Activated naive CD4-positive, alpha-beta T cell treated with anti-CD3 and anti-CD28 coated beads, Interleukin-2, amount 50 U/mL, for 72 hours (primary cell): ENCODE results near the gene KRTAP10-2. TPM values are rescaled to one million over a fixed set of nuclear protein-coding genes. Genes with fewer than 3 reads are reported as not detected.

Experiments used
- ATAC-seq, 2 donors: fragments of 150-1000 bp; cut with Tn5 transposase; 2 replicates each; pipeline ENCODE4 v1.10.0; 2021; ENCODE audit warnings: mild to moderate bottlenecking in 2 of 2, moderate library complexity in 2 of 2
- DNase-seq, 2 donors: peaks; one replicate each; pipeline ENCODE4 v3.0.0; 2021 to 2022; ENCODE audit warnings: low spot score in 2 of 2
- H3K27ac Mint-ChIP-seq, 2 donors: one replicate each; pipeline ENCODE4 v1.8.0; 2022; ENCODE audit warnings: mild to moderate bottlenecking in 2 of 2, mixed read lengths in 2 of 2
- H3K36me3 Mint-ChIP-seq, 2 donors: one replicate each; pipeline ENCODE4 v1.8.0; 2022; ENCODE audit warnings: mixed read lengths in 2 of 2
- H3K9me3 Mint-ChIP-seq, 2 donors: one replicate each; pipeline ENCODE4 v1.8.0; 2022; ENCODE audit warnings: mixed read lengths in 2 of 2
- total RNA-seq, 2 donors: library from RNA; stranded (reverse); gene quantifications; one replicate each; pipeline ENCODE4 v1.2.3, GENCODE V29; 2022

The KRTAP10-2 gene
- total RNA-seq, 2 donors from 2014 or later, result not detected

- no peak for ATAC-seq
- Mint-ChIP-seq H3K36me3 (no peaks in the 10 kb centered on the region), H3K9me3 (no peaks in the 10 kb centered on the region), H3K27ac (no peak overlapping the region)
- DNase-seq, result peak in 1 of 2 donors; percentile 37
Measured at GRCh38 chr21:44539046-44539445, 12.3 kb downstream of the KRTAP10-2 start.

GRCh38 chr21:44537930-44538911 lies 13.1 kb downstream of the KRTAP10-2 start:
- DNase-seq (peak in 1 of 2 donors; percentile 31), ATAC-seq (no peak)
- no peak overlapping the region for H3K27ac Mint-ChIP-seq
- no peaks in the 10 kb centered on the region for H3K9me3 Mint-ChIP-seq
- no peaks in the 10 kb centered on the region for H3K36me3 Mint-ChIP-seq

- DNase-seq, result no peak
- H3K9me3 Mint-ChIP-seq, result no peaks in the 10 kb centered on the region
Measured at GRCh38 chr21:44535963-44536362, 15.3 kb downstream of the KRTAP10-2 start.

GRCh38 chr21:44534688-44535087 lies 16.6 kb downstream of the KRTAP10-2 start:
- Mint-ChIP-seq H3K36me3 (no peaks in the 10 kb centered on the region), H3K27ac (no peak overlapping the region), H3K9me3 (no peaks in the 10 kb centered on the region)
- peak in 1 of 2 donors; percentile 26 for DNase-seq
- ATAC-seq, result peak; percentile 46 to 77

More at GRCh38 chr21:44535963-44536362, 15.3 kb downstream of the KRTAP10-2 start:
- no peaks in the 10 kb centered on the region for H3K36me3 Mint-ChIP-seq
- no peak for ATAC-seq
- no peak overlapping the region for H3K27ac Mint-ChIP-seq

GRCh38 chr21:44533891-44534627 lies 17.2 kb downstream of the KRTAP10-2 start:
- Mint-ChIP-seq H3K36me3 (no peaks in the 10 kb centered on the region), H3K27ac (no peak overlapping the region), H3K9me3 (no peaks in the 10 kb centered on the region)
- DNase-seq, result no peak
- ATAC-seq, result peak; percentile 22 to 39

- DNase-seq (peak in 1 of 2 donors; percentile 50), ATAC-seq (no peak)
- no peak overlapping the region for H3K27ac Mint-ChIP-seq
- no peaks in the 10 kb centered on the region for H3K36me3 Mint-ChIP-seq
- H3K9me3 Mint-ChIP-seq, result no peaks in the 10 kb centered on the region
Measured at GRCh38 chr21:44533121-44533890, 18.0 kb downstream of the KRTAP10-2 start.

- DNase-seq, result peak in 1 of 2 donors; percentile 40
- H3K9me3 Mint-ChIP-seq, result no peaks in the 10 kb centered on the region
- no peak overlapping the region for H3K27ac Mint-ChIP-seq
- no peak for ATAC-seq
- H3K36me3 Mint-ChIP-seq, result no peaks in the 10 kb centered on the region
Measured at GRCh38 chr21:44532712-44533111, 18.6 kb downstream of the KRTAP10-2 start.

- H3K36me3 Mint-ChIP-seq, result no peaks in the 10 kb centered on the region
- H3K27ac Mint-ChIP-seq, result no peak overlapping the region
- no peaks in the 10 kb centered on the region for H3K9me3 Mint-ChIP-seq
- no peak for ATAC-seq
- peak in 1 of 2 donors; percentile 49 for DNase-seq
Measured at GRCh38 chr21:44531606-44532564, 19.4 kb downstream of the KRTAP10-2 start.

GRCh38 chr21:44530903-44531605 lies 20.3 kb downstream of the KRTAP10-2 start:
- Mint-ChIP-seq H3K9me3 (no peaks in the 10 kb centered on the region), H3K27ac (no peak overlapping the region), H3K36me3 (no peaks in the 10 kb centered on the region)
- no peak for ATAC-seq
- peak in 1 of 2 donors; percentile 43 for DNase-seq

- H3K27ac Mint-ChIP-seq, result peak overlapping the region; percentile 1 to 3
- DNase-seq (peak in 1 of 2 donors; percentile 30), ATAC-seq (no peak)
- no peaks in the 10 kb centered on the region for H3K9me3 Mint-ChIP-seq
- H3K36me3 Mint-ChIP-seq, result no peaks in the 10 kb centered on the region
Measured at GRCh38 chr21:44530221-44530902, 20.9 kb downstream of the KRTAP10-2 start.

GRCh38 chr21:44529503-44530125 lies 21.7 kb downstream of the KRTAP10-2 start:
- ATAC-seq (no peak), DNase-seq (peak in 1 of 2 donors; percentile 44)
- Mint-ChIP-seq H3K9me3 (no peaks in the 10 kb centered on the region), H3K36me3 (no peaks in the 10 kb centered on the region), H3K27ac (no peak overlapping the region)

- Mint-ChIP-seq H3K36me3 (no peaks in the 10 kb centered on the region), H3K9me3 (no peaks in the 10 kb centered on the region), H3K27ac (no peak overlapping the region)
- peak in 1 of 2 donors; percentile 48 for DNase-seq
- ATAC-seq, result no peak
Measured at GRCh38 chr21:44529011-44529421, 22.3 kb downstream of the KRTAP10-2 start.

- no peaks in the 10 kb centered on the region for H3K36me3 Mint-ChIP-seq
- H3K27ac Mint-ChIP-seq, result no peak overlapping the region
- DNase-seq (no peak), ATAC-seq (no peak)
- H3K9me3 Mint-ChIP-seq, result no peaks in the 10 kb centered on the region
Measured at GRCh38 chr21:44528634-44528995, 22.7 kb downstream of the KRTAP10-2 start.

GRCh38 chr21:44527983-44528633 lies 23.2 kb downstream of the KRTAP10-2 start:
- Mint-ChIP-seq H3K27ac (peak overlapping the region in 1 of 2 donors; percentile 24), H3K9me3 (no peaks in the 10 kb centered on the region), H3K36me3 (no peaks in the 10 kb centered on the region)
- peak in 1 of 2 donors; percentile 33 for DNase-seq
- ATAC-seq, result no peak
